T47D (cell line): ENCODE results near the gene ATPAF2.
A peak's percentile ranks its signal among the peaks of the same experiment; 100 is the strongest.

Experiments used
- DNase-seq, 2 experiments: peaks; one replicate each; pipeline versions ENCODE4 v3.0.0 to v3.0.0-alpha.2; 2011 to 2012; ENCODE audit warnings: low read depth in 1 of 2, low spot score in 1 of 2
- JUND ChIP-seq: IDR thresholded peaks from 2 replicates; pipeline ENCODE4 v1.6.1; 2012; ENCODE audit warnings: low read depth
- in situ Hi-C: cut with HindIII; loops from 2 replicates; pipeline ENCODE4 v1.10.0; 2016; ENCODE audit warnings: low sequenced_read_pairs, low pct_unique_long_range_greater_than_20kb

ATPAF2 gene

DNA sequence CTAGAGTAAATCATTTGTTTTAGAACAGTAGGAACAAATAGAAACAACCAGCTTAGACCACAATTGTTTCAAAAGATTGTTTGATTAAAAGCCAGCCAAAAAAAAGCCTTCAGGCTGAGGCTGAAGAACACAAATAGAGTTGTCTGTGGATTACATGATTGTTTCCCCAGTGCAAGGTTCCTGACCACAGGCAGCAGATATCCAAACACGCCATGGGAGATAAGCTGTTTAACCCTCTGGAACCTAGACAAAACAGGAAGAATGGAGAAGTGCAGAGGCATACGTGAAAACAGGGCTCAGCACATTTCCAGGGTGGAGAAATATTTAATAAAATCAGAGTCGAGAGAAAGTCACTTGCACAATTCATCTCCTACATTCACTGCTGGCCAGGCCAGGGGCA lies 21.0 kb downstream of the ATPAF2 start:
- in situ Hi-C loops: no loop called here
- TF ChIP-seq JUND: no peak
- DNase-seq: no peak

DNA sequence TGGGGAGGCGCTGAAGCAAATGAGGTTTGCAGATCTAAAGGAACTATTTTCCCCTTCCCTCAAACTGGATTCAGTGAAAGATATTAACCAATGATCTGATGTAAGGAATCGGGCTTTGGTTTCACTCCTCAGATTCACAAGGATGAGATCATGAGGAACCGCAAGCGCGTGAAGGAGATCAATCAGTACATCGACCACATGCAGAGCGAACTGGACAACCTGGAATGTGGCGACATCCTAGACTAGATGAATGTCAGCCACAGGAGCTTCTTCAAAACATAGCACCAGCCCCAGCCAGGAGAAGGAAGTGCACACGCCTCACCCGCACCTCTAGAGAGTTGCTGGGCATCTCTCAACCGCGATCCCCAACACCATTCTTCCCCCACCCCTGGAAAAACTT lies 22.5 kb downstream of the ATPAF2 start:
- DNase-seq: no peak
- in situ Hi-C loops: no loop called here
- TF ChIP-seq JUND: no peak

DNA sequence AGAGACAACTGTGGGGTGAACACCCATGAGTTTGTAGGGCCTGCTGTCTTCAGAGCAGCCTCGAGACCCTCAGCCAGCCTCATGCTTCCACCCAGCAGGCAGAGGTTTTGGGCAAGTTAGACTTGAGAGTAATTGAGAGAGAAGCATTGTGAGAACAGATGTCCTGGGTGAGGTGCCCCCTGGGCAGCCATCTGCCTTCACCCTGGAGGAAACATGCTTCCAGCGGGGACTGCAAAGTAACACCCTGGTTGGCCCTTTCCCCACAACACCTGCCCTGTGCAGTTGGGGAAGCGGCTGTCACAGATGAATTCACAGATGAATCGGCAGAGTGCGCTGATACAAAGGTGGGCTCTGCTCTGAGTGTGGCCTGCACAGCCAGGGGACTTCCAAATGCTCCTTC lies 23.4 kb downstream of the ATPAF2 start:
- DNase-seq: no peak
- no peak for TF ChIP-seq JUND
- in situ Hi-C loops: no loop called here

DNA sequence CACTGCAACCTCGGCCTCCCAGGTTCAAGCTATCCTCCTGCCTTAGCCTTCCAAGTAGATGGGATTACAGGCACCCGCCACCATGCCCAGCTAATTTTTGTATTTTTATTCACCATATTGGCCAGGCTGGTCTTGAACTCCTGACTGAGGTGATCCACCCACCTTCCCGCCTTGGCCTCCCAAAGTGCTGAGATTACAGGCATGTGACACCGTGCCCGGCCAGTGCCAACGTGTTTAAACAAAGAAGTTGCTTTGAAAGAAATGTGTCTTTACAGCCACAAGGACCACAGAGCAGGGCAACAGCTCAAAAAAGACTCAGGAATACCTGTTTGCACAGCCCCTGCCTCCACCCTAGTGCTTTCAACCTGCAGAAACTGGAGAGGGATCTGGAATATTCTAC lies 25.0 kb downstream of the ATPAF2 start:
- DNase-seq: no peak
- in situ Hi-C loops: no loop called here
- no peak for TF ChIP-seq JUND

DNA sequence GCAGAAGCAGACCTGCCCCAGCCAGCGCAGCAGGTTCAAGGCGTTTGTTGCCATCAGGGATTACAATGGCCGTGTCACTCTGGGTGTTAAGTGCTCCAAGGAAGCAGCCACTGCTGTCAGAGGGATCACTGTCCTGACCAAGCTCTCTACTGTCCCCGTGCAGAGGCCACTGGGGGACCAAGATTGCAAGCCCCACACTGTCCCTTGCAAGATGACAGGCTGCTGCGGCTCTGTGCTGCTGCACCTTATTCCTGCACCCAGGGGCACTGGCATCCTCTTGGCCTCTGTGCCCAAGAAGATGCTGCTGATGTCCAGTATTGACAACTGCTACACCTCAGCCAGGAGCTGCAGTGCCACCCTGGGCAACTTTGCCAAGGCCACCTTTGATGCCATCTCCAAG lies 27.7 kb downstream of the ATPAF2 start:
- no peak for DNase-seq
- no peak for TF ChIP-seq JUND
- in situ Hi-C loops: no loop called here

DNA sequence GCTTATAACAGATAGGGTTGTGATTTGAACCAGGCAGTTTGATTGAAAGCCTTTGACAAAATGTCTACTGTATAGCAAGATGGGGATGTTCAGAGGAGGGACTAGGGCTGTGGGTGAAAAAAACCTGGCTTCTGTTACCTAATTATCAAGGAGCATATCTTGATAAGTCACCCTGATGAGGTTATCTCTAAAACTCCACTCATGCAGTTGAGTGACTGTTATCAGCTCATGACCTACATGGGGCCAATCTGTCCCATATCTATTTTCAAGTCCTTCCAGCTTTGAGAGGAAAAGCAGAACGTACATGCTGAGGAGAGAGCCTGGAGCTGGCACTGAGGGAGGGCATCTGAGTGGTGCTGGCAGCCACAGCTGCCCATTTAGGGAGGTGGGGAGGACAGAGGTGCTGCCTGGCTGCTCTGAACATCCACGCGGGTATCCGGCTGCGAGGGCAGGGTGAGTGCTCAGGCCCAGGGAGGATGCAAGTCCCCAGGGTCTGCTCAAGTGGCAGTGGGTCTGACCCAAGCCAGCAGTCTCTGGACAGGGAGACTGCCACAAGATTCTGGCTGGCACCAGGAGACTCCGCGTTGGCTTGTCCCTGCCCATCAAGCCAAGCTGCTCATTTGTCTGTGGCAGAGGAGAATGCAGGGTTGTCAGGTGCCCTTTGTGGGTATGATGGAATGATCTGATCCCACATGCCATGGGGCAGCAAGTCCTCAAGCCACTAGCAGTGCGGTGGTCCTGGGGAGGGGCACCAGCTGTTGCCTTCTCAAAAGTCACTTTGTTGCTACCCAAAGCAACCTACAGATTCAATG lies 29.2 kb downstream of the ATPAF2 start:
- TF ChIP-seq JUND: no peak
- DNase-seq: no peak
- in situ Hi-C loops: no loop called here

DNA sequence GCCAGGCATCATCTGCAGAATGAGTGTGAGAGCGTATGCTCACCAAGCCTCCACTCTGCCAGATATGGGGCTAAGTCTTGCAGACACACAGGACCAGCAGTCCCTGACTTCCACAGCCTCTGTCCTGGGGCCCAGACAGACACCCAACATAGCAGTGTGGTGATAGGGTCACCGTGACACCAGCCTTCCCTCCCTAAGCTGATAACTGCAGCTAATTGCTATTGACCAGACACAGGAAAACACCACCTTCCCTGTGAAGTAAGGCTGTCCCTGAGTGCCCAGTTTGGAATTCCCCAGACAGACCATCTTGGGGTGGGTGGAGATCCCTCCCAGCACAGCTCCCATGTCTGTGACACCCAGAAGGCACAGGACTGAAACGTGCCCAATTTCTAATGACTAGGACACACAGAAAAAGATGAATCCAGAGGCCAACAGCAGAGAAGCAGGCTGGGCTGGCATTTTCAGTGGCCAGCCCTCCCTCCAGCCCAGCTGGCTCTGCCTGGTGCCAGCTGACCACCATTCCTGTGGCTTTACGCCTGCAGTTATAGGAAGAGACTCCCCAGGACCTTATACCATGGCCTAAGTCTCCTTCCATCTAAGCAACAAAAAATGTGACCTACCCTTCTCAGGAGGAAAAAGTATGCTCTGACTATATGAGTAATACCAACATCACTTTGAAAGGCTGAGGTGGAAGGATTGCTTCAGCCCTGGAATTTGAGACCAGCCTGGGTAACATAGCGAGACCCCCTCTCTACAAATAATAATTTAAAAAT lies 30.3 kb downstream of the ATPAF2 start:
- TF ChIP-seq JUND: no peak
- DNase-seq: no peak
- in situ Hi-C loops: no loop called here

DNA sequence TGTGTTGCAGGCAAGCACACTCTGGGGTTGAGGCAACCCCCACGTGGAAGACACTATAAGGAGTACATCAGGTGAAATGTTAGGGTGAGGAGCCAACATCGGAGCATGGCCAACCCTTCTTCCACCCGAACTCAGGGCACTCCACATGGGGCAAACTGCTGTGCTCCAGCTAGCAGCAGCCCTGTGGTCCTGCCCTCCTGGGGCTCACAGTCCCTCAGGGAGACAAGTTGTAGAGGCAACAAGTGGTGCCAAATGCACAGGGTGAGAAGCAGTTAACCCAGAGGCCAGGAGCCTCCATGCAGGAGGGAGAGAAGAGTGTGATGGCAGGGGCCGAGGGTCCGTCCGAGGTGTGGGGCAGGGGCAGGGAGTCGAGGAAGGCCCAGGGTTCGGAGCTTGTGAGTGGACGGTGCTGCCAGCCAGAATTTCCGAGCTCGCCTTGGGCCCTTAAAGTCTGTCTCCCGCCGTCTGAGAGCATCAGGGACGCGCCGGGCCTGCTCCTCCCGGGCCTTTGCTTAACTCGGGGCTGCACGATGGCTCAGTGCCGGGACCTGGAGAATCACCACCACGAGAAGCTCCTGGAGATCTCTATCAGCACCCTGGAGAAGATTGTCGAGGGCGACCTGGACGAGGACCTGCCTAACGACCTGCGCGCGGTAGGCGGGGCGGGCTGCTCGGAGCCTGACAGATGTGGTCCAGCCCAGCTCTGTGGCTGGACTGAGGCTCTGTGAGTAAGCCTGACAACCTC lies 32.3 kb downstream of the ATPAF2 start:
- in situ Hi-C loops: no loop called here
- DNase-seq: no peak
- TF ChIP-seq JUND: no peak

DNA sequence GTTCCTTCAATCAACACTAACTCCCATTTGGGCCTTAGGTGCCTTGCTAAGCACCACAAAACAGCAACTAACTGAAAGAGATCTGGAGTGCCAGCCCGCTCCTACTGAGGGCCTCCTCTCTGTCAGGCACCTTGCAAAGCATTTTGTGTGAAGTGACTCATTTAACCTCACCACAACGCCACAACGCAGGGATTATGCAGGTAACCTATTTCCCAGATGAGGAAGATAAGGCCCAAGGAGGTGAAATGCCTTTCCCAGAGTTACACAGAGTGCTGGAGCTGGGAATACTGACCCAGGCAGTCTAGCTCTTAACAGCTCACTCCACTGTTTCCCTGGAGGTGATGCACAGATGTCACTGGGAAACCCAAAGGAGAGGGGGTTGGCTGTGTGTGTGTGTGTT lies 33.5 kb downstream of the ATPAF2 start:
- in situ Hi-C loops: no loop called here
- no peak for DNase-seq
- no peak for TF ChIP-seq JUND

DNA sequence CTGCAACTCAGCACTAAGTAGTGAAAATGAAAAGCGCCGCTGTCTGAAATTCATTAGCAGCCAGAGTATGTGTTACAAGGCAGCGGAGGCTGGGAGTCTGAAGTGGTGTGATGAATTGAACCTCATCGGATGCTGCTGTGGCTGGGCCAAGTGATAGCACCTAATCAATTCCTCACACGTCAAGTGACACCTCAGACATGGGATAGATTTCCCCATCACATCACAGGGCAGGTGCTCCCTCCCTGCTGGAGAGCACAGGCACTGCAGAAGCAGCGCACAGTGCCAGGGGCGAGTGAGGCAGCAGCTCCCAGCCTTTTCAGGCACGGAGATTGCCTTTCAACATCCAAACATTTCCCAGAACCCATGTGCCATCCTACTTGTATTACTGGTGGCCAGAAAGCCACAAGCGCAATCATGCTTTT lies 34.1 kb downstream of the ATPAF2 start:
- peak in 1 of 2 experiments; percentile 15 for DNase-seq
- in situ Hi-C loops: no loop called here
- no peak for TF ChIP-seq JUND

DNA sequence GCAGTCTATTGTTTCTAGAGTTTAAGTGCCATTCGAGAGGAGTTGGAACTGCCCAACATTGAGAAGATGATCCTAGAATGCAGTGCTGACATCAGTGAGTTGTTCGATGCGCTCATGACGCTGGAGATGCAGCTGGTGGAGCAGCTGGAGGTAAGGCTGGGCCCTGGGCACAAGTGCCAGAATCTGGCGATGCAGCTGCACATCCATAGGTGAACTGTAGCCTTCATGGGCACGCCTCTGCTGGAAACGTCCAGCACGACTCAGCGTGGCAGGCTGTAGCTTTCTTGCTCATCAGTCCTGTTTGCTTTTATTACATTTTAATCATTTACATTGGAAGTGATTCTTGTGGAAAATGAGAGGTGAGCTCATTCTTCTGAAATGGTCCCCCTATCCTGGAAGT lies 34.6 kb downstream of the ATPAF2 start:
- DNase-seq: no peak
- TF ChIP-seq JUND: no peak

DNA sequence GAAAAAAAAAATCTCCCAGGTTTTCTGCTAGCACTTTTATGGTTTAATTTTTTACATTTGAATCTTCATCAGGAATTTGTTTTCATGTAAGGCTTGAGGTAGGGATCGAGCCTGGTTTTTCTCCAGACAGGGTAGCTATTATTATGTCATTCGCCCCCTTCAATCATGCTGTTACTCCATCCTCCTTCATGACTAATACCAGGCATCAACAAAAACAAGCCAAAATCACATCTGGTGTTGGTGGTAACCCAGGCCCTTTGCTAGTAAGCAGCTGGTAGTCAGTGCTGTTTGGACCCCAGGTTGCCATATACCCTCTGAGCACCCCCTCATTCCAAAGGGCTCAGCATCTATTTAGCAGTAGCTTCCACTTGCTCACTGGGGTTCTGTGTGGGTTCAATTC lies 36.8 kb downstream of the ATPAF2 start:
- in situ Hi-C loops: no loop called here
- TF ChIP-seq JUND: no peak
- DNase-seq: no peak

More for the DNA sequence above, 34.6 kb downstream of the ATPAF2 start:
- in situ Hi-C loops: no loop called here

DNA sequence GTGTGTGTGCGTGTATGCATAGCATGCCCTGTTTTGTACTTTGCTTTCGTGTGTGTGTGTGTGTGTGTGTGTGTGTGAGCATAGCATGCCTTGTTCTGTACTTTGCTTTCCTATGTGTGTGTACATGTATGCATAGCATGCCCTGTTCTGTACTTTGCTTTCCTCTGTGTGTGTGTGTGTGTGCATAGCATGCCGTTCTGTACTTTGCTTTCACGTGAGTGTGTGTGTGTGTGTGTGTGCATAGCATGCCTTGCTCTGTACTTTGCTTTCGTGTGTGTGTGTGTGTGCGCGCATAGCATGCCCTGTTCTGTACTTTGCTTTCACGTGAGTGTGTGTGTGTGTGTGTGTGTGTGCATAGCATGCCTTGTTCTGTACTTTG lies 38.9 kb downstream of the ATPAF2 start:
- no peak for TF ChIP-seq JUND
- no peak for DNase-seq
- in situ Hi-C loops: no loop called here
